ENCODE data around the gene SLC20A1. TPM values are rescaled to one million over a fixed set of nuclear protein-coding genes. Genes with fewer than 3 reads are reported as not detected.

SLC20A1 gene
- total RNA-seq, 1 donor from 2014 or later = 15.7 TPM

Other genes with a start within 250 kb of the SLC20A1 start
- gene RGPD8, start 212.3 kb upstream of the SLC20A1 start, total RNA-seq = 18.3 TPM
- gene TTL, start 163.8 kb upstream of the SLC20A1 start, total RNA-seq = 15.1 TPM
- 20.9 TPM for gene POLR1B, start 103.5 kb upstream of the SLC20A1 start, total RNA-seq
- 10.4 TPM for gene CHCHD5, start 61.3 kb upstream of the SLC20A1 start, total RNA-seq
- gene NT5DC4, start 75.1 kb downstream of the SLC20A1 start, total RNA-seq = not detected
- 1.0 TPM for gene CKAP2L, start 118.7 kb downstream of the SLC20A1 start, total RNA-seq
- gene IL1A, start 138.6 kb downstream of the SLC20A1 start, total RNA-seq = not detected
- gene IL1B, start 190.8 kb downstream of the SLC20A1 start, total RNA-seq = 1.0 TPM

Data from skeletal muscle tissue (tissue), 1 donor.